ENCODE data around the gene GPR176.

The GPR176 gene

GRCh38 chr15:39801641-39802309 is 118.3 kb downstream of the GPR176 start:
- Histone ChIP-seq H2AK5ac (ENCODE audit: low read length, severe bottlenecking) (no peak overlapping the region), H3K79me1 (replicated peaks; ENCODE audit: low read length, poor library complexity, severe bottlenecking) (peaks cover 15% of the 10 kb centered on the region)
- WGBS = 83% methylated on average over 18 of the region's 19 CpGs

GRCh38 chr15:39799552-39800011 is 120.5 kb downstream of the GPR176 start:
- 81% methylated on average over 6 of the region's 6 CpGs for WGBS

More at GRCh38 chr15:39801641-39802309, 118.3 kb downstream of the GPR176 start:
- H3K4ac ChIP-seq (ENCODE audit: low read depth in 1 of 2, low read length in 2 of 2) = no peak overlapping the region
- peak; percentile 32 for DNase-seq
- no peak overlapping the region for H3K23ac ChIP-seq (ENCODE audit: low read length in 2 of 2)
- no peak overlapping the region for H2BK5ac ChIP-seq (ENCODE audit: low read depth, low read length, poor library complexity, severe bottlenecking)
- no peak overlapping the region for H2BK15ac ChIP-seq (ENCODE audit: low read depth, poor library complexity, severe bottlenecking)
- no peaks in the 10 kb centered on the region for H3K27me3 ChIP-seq (ENCODE audit: control insufficient read depth in 1 of 2, insufficient read depth in 1 of 2, low read length in 2 of 2)
- H3K4me2 ChIP-seq (ENCODE audit: low read length, poor library complexity, severe bottlenecking) = no peak overlapping the region
- no peak overlapping the region for H3K14ac ChIP-seq (ENCODE audit: low read length in 2 of 2)
- no peak overlapping the region for H3K18ac ChIP-seq (ENCODE audit: low read depth in 1 of 2, low read length in 2 of 2)
- H3K36me3 ChIP-seq (ENCODE audit: control insufficient read depth in 1 of 2, insufficient read depth in 2 of 2, low read depth in 1 of 2, low read length in 2 of 2) = peaks cover 30 to 63% of the 10 kb centered on the region in 2 experiments
- H3K4me1 ChIP-seq (ENCODE audit: control insufficient read depth, insufficient read depth, low read depth, low read length) = peaks cover 1% of the 10 kb centered on the region
- no peak overlapping the region for H3K27ac ChIP-seq (ENCODE audit: low read length, poor library complexity, severe bottlenecking)
- H3K9me3 ChIP-seq (ENCODE audit: control insufficient read depth, low read length) = no peaks in the 10 kb centered on the region
- no peak overlapping the region for H3K4me3 ChIP-seq (ENCODE audit: insufficient read depth in 1 of 2, low read depth in 1 of 2, low read length in 2 of 2)
- no peak overlapping the region for H4K91ac ChIP-seq (ENCODE audit: low read length)
- H2BK120ac ChIP-seq (ENCODE audit: low read depth, low read length) = no peak overlapping the region
- no peak overlapping the region for H3K9ac ChIP-seq (ENCODE audit: low read length)
- no peak overlapping the region for H2AFZ ChIP-seq (ENCODE audit: low read depth, low read length)
- no peak overlapping the region for H2BK12ac ChIP-seq (ENCODE audit: low read length in 2 of 2)
- H4K8ac ChIP-seq (ENCODE audit: low read length) = no peak overlapping the region

GRCh38 chr15:39798382-39798781 is 121.7 kb downstream of the GPR176 start:
- H3K36me3 ChIP-seq (ENCODE audit: control insufficient read depth in 1 of 2, insufficient read depth in 2 of 2, low read depth in 1 of 2, low read length in 2 of 2) = peaks cover 30 to 38% of the 10 kb centered on the region in 2 experiments
- H3K4me2 ChIP-seq (ENCODE audit: low read length, poor library complexity, severe bottlenecking) = no peak overlapping the region
- H2BK120ac ChIP-seq (ENCODE audit: low read depth, low read length) = no peak overlapping the region
- H3K9me3 ChIP-seq (ENCODE audit: control insufficient read depth, low read length) = no peaks in the 10 kb centered on the region
- no peak overlapping the region for H3K9ac ChIP-seq (ENCODE audit: low read length)
- no peak overlapping the region for H3K23ac ChIP-seq (ENCODE audit: low read length in 2 of 2)
- peaks cover 7% of the 10 kb centered on the region for H3K79me1 ChIP-seq (replicated peaks; ENCODE audit: low read length, poor library complexity, severe bottlenecking)
- H3K18ac ChIP-seq (ENCODE audit: low read depth in 1 of 2, low read length in 2 of 2) = no peak overlapping the region
- H2BK15ac ChIP-seq (ENCODE audit: low read depth, poor library complexity, severe bottlenecking) = no peak overlapping the region
- H3K4me1 ChIP-seq (ENCODE audit: control insufficient read depth, insufficient read depth, low read depth, low read length) = peaks cover 1% of the 10 kb centered on the region
- no peak overlapping the region for H3K4me3 ChIP-seq (ENCODE audit: insufficient read depth in 1 of 2, low read depth in 1 of 2, low read length in 2 of 2)
- no peak overlapping the region for H3K4ac ChIP-seq (ENCODE audit: low read depth in 1 of 2, low read length in 2 of 2)
- WGBS = 89% methylated on average over 5 of the region's 6 CpGs
- no peak overlapping the region for H3K14ac ChIP-seq (ENCODE audit: low read length in 2 of 2)
- H3K27ac ChIP-seq (ENCODE audit: low read length, poor library complexity, severe bottlenecking) = no peak overlapping the region
- no peak overlapping the region for H2AK5ac ChIP-seq (ENCODE audit: low read length, severe bottlenecking)
- no peak overlapping the region for H4K8ac ChIP-seq (ENCODE audit: low read length)
- H2BK5ac ChIP-seq (ENCODE audit: low read depth, low read length, poor library complexity, severe bottlenecking) = no peak overlapping the region
- no peak overlapping the region for H4K91ac ChIP-seq (ENCODE audit: low read length)
- no peak overlapping the region for H2AFZ ChIP-seq (ENCODE audit: low read depth, low read length)
- no peaks in the 10 kb centered on the region for H3K27me3 ChIP-seq (ENCODE audit: control insufficient read depth in 1 of 2, insufficient read depth in 1 of 2, low read length in 2 of 2)
- H2BK12ac ChIP-seq (ENCODE audit: low read length in 2 of 2) = no peak overlapping the region
- DNase-seq = no peak

More at GRCh38 chr15:39799552-39800011, 120.5 kb downstream of the GPR176 start:
- no peak overlapping the region for H3K4ac ChIP-seq (ENCODE audit: low read depth in 1 of 2, low read length in 2 of 2)
- H2BK120ac ChIP-seq (ENCODE audit: low read depth, low read length) = no peak overlapping the region
- H2AK5ac ChIP-seq (ENCODE audit: low read length, severe bottlenecking) = no peak overlapping the region
- H2BK15ac ChIP-seq (ENCODE audit: low read depth, poor library complexity, severe bottlenecking) = no peak overlapping the region
- H4K91ac ChIP-seq (ENCODE audit: low read length) = no peak overlapping the region
- H3K79me1 ChIP-seq (replicated peaks; ENCODE audit: low read length, poor library complexity, severe bottlenecking) = peaks cover 10% of the 10 kb centered on the region
- H3K4me2 ChIP-seq (ENCODE audit: low read length, poor library complexity, severe bottlenecking) = no peak overlapping the region
- H3K4me1 ChIP-seq (ENCODE audit: control insufficient read depth, insufficient read depth, low read depth, low read length) = peaks cover 1% of the 10 kb centered on the region
- H3K4me3 ChIP-seq (ENCODE audit: insufficient read depth in 1 of 2, low read depth in 1 of 2, low read length in 2 of 2) = no peak overlapping the region
- no peak for DNase-seq
- no peaks in the 10 kb centered on the region for H3K9me3 ChIP-seq (ENCODE audit: control insufficient read depth, low read length)
- no peak overlapping the region for H2AFZ ChIP-seq (ENCODE audit: low read depth, low read length)
- H3K23ac ChIP-seq (ENCODE audit: low read length in 2 of 2) = no peak overlapping the region
- H3K27ac ChIP-seq (ENCODE audit: low read length, poor library complexity, severe bottlenecking) = no peak overlapping the region
- no peaks in the 10 kb centered on the region for H3K27me3 ChIP-seq (ENCODE audit: control insufficient read depth in 1 of 2, insufficient read depth in 1 of 2, low read length in 2 of 2)
- no peak overlapping the region for H2BK5ac ChIP-seq (ENCODE audit: low read depth, low read length, poor library complexity, severe bottlenecking)
- H4K8ac ChIP-seq (ENCODE audit: low read length) = no peak overlapping the region
- H3K9ac ChIP-seq (ENCODE audit: low read length) = no peak overlapping the region
- no peak overlapping the region for H2BK12ac ChIP-seq (ENCODE audit: low read length in 2 of 2)
- H3K14ac ChIP-seq (ENCODE audit: low read length in 2 of 2) = no peak overlapping the region
- peaks cover 33 to 46% of the 10 kb centered on the region in 2 experiments for H3K36me3 ChIP-seq (ENCODE audit: control insufficient read depth in 1 of 2, insufficient read depth in 2 of 2, low read depth in 1 of 2, low read length in 2 of 2)
- no peak overlapping the region for H3K18ac ChIP-seq (ENCODE audit: low read depth in 1 of 2, low read length in 2 of 2)

DNA sequence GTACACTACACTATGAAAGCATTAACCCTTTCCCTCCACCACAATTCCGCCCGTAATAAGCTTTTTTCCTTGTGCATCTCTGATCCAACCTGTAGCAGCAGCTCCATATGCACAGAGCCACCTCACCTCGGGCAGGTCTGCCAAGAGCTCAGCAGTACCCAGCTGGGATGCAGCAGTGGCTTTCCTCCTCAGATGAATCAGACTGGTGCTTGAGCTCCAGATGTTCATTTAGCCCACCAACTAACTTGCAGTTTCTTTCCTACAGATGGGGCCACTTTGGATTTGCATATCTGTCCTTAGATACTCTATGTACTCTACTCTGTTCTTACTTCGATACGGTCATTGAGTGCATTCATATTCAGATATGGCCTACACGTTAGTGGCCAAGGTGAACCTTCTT is 122.7 kb downstream of the GPR176 start:
- peaks cover 1% of the 10 kb centered on the region for H3K4me1 ChIP-seq (ENCODE audit: control insufficient read depth, insufficient read depth, low read depth, low read length)
- peaks cover 7% of the 10 kb centered on the region for H3K79me1 ChIP-seq (replicated peaks; ENCODE audit: low read length, poor library complexity, severe bottlenecking)
- no peak overlapping the region for H3K4me2 ChIP-seq (ENCODE audit: low read length, poor library complexity, severe bottlenecking)
- no peak overlapping the region for H3K9ac ChIP-seq (ENCODE audit: low read length)
- no peak for DNase-seq
- no peak overlapping the region for H2BK120ac ChIP-seq (ENCODE audit: low read depth, low read length)
- no peak overlapping the region for H2AK5ac ChIP-seq (ENCODE audit: low read length, severe bottlenecking)
- H3K23ac ChIP-seq (ENCODE audit: low read length in 2 of 2) = no peak overlapping the region
- H3K18ac ChIP-seq (ENCODE audit: low read depth in 1 of 2, low read length in 2 of 2) = no peak overlapping the region
- H3K14ac ChIP-seq (ENCODE audit: low read length in 2 of 2) = no peak overlapping the region
- H2AFZ ChIP-seq (ENCODE audit: low read depth, low read length) = no peak overlapping the region
- no peaks in the 10 kb centered on the region for H3K27me3 ChIP-seq (ENCODE audit: control insufficient read depth in 1 of 2, insufficient read depth in 1 of 2, low read length in 2 of 2)
- no peak overlapping the region for H3K27ac ChIP-seq (ENCODE audit: low read length, poor library complexity, severe bottlenecking)
- H3K9me3 ChIP-seq (ENCODE audit: control insufficient read depth, low read length) = no peaks in the 10 kb centered on the region
- no peak overlapping the region for H4K91ac ChIP-seq (ENCODE audit: low read length)
- H2BK5ac ChIP-seq (ENCODE audit: low read depth, low read length, poor library complexity, severe bottlenecking) = no peak overlapping the region
- H4K8ac ChIP-seq (ENCODE audit: low read length) = no peak overlapping the region
- H2BK12ac ChIP-seq (ENCODE audit: low read length in 2 of 2) = no peak overlapping the region
- H2BK15ac ChIP-seq (ENCODE audit: low read depth, poor library complexity, severe bottlenecking) = no peak overlapping the region
- H3K4me3 ChIP-seq (ENCODE audit: insufficient read depth in 1 of 2, low read depth in 1 of 2, low read length in 2 of 2) = no peak overlapping the region
- peaks cover 28 to 38% of the 10 kb centered on the region in 2 experiments for H3K36me3 ChIP-seq (ENCODE audit: control insufficient read depth in 1 of 2, insufficient read depth in 2 of 2, low read depth in 1 of 2, low read length in 2 of 2)
- WGBS = 92% methylated on average over 5 of the region's 6 CpGs
- H3K4ac ChIP-seq (ENCODE audit: low read depth in 1 of 2, low read length in 2 of 2) = no peak overlapping the region

Data from mesenchymal stem cell (in vitro differentiated cells and primary cell).